Measurements from ENCODE around the gene TGDS. TPM values are rescaled to one million over a fixed set of nuclear protein-coding genes. Genes with fewer than 3 reads are reported as not detected.
A peak's percentile ranks its signal among the peaks of the same experiment; 100 is the strongest.
"Not testable (repeated sequence)": the region's sequence is repeated elsewhere in the genome, so short reads cannot be mapped to it uniquely, and the experiment has no call there.

Gene TGDS
- total RNA-seq: 12.9 and 13.5 TPM in 2 replicates
- long read RNA-seq, transcript TGDS-201 (12 exons, 1,905 nt): major isoform, 36 of 59 reads
- long read RNA-seq, partial matches to known transcripts: 7 of 59 reads
- long read RNA-seq, other reads (novel, unspliced or antisense): 16 of 59 reads

GRCh38 chr13:94595950-94596574 is at the start of gene TGDS:
Gene TGDS (minus strand): TSS chr13:94596152. CDS start chr13:94596136, 16 bp downstream.
- Mint-ChIP-seq H3K9me3 (ENCODE audit: low read depth) (peaks cover 12% of the 10 kb centered on the region), H3K27ac (peak within 1 kb of the TSS; percentile 94), H3K4me1 (ENCODE audit: low read depth) (peaks cover 16% of the 10 kb centered on the region), H3K36me3 (ENCODE audit: insufficient read depth) (peaks cover 9% of the 10 kb centered on the region), H3K4me3 (ENCODE audit: low read depth) (peak within 1 kb of the TSS; percentile 97), H3K27me3 (no peaks in the 10 kb centered on the region)
- no peak for TF ChIP-seq CTCF (IDR thresholded peaks at IDR 0.05; ENCODE audit: unreplicated experiment)
- peak; percentile 81 for DNase-seq (ENCODE audit: low spot score, unreplicated experiment)

GRCh38 chr13:94641409-94641941 is 45.5 kb upstream of the TGDS start:
- TF ChIP-seq CTCF (IDR thresholded peaks at IDR 0.05; ENCODE audit: unreplicated experiment): no peak
- H3K9me3 Mint-ChIP-seq (ENCODE audit: low read depth): peaks cover 4% of the 10 kb centered on the region
- H3K4me3 Mint-ChIP-seq (ENCODE audit: low read depth): no peak overlapping the region
- H3K27ac Mint-ChIP-seq: no peak overlapping the region
- DNase-seq (ENCODE audit: low spot score, unreplicated experiment): no peak
- H3K4me1 Mint-ChIP-seq (ENCODE audit: low read depth): no peaks in the 10 kb centered on the region
- no peaks in the 10 kb centered on the region for H3K27me3 Mint-ChIP-seq
- H3K36me3 Mint-ChIP-seq (ENCODE audit: insufficient read depth): peaks cover 2% of the 10 kb centered on the region

- peaks cover 4% of the 10 kb centered on the region for H3K9me3 Mint-ChIP-seq (ENCODE audit: low read depth)
- no peak overlapping the region for H3K4me3 Mint-ChIP-seq (ENCODE audit: low read depth)
- H3K36me3 Mint-ChIP-seq (ENCODE audit: insufficient read depth): peaks cover 2% of the 10 kb centered on the region
- H3K4me1 Mint-ChIP-seq (ENCODE audit: low read depth): no peaks in the 10 kb centered on the region
- DNase-seq (ENCODE audit: low spot score, unreplicated experiment): no peak
- no peak overlapping the region for H3K27ac Mint-ChIP-seq
- H3K27me3 Mint-ChIP-seq: no peaks in the 10 kb centered on the region
- no peak for TF ChIP-seq CTCF (IDR thresholded peaks at IDR 0.05; ENCODE audit: unreplicated experiment)
Measured at GRCh38 chr13:94640721-94641120, 44.8 kb upstream of the TGDS start.

GRCh38 chr13:94637677-94638076 is 41.7 kb upstream of the TGDS start:
- not testable (repeated sequence) for H3K27ac Mint-ChIP-seq; H3K4me1 Mint-ChIP-seq (ENCODE audit: low read depth); H3K9me3 Mint-ChIP-seq (ENCODE audit: low read depth); H3K27me3 Mint-ChIP-seq; H3K4me3 Mint-ChIP-seq (ENCODE audit: low read depth); DNase-seq (ENCODE audit: low spot score, unreplicated experiment); H3K36me3 Mint-ChIP-seq (ENCODE audit: insufficient read depth)

- H3K4me1 Mint-ChIP-seq (ENCODE audit: low read depth): no peaks in the 10 kb centered on the region
- H3K27me3 Mint-ChIP-seq: no peaks in the 10 kb centered on the region
- no peak for DNase-seq (ENCODE audit: low spot score, unreplicated experiment)
- no peak overlapping the region for H3K27ac Mint-ChIP-seq
- peaks cover 2% of the 10 kb centered on the region for H3K36me3 Mint-ChIP-seq (ENCODE audit: insufficient read depth)
- H3K4me3 Mint-ChIP-seq (ENCODE audit: low read depth): no peak overlapping the region
- H3K9me3 Mint-ChIP-seq (ENCODE audit: low read depth): peaks cover 4% of the 10 kb centered on the region
- no peak for TF ChIP-seq CTCF (IDR thresholded peaks at IDR 0.05; ENCODE audit: unreplicated experiment)
Measured at GRCh38 chr13:94636942-94637578, 41.1 kb upstream of the TGDS start.

GRCh38 chr13:94636096-94636495 is 40.1 kb upstream of the TGDS start:
- not testable (repeated sequence) for H3K4me1 Mint-ChIP-seq (ENCODE audit: low read depth); H3K9me3 Mint-ChIP-seq (ENCODE audit: low read depth); H3K36me3 Mint-ChIP-seq (ENCODE audit: insufficient read depth); DNase-seq (ENCODE audit: low spot score, unreplicated experiment); H3K4me3 Mint-ChIP-seq (ENCODE audit: low read depth); H3K27ac Mint-ChIP-seq; H3K27me3 Mint-ChIP-seq
